ENCODE measurements around the gene RRAS2. TPM values are rescaled to one million over a fixed set of nuclear protein-coding genes. Genes with fewer than 3 reads are reported as not detected.

The RRAS2 gene
- total and polyA plus RNA-seq, 2 donors (not counting 3 experiments of a cell fraction or from before 2014, with no cell fraction given) = 30.1 to 80.5 TPM

- Histone ChIP-seq H3K9me3 (replicated peaks; ENCODE audit: control insufficient read depth, insufficient read depth, low read length) (no peaks in the 10 kb centered on the region), H3K79me2 (ENCODE audit: control insufficient read depth, insufficient read depth, low read length) (peaks cover 81% of the 10 kb centered on the region), H3K36me3 (ENCODE audit: control insufficient read depth in 2 of 2, extremely low read depth in 1 of 2, insufficient read depth in 2 of 2, low read length in 2 of 2) (no peaks in the 10 kb centered on the region), H4K20me1 (replicated peaks; ENCODE audit: control insufficient read depth, extremely low read depth, insufficient read depth, low read length) (no peaks in the 10 kb centered on the region), H3K9me1 (replicated peaks; ENCODE audit: control insufficient read depth, extremely low read depth, insufficient read depth, low read length) (no peaks in the 10 kb centered on the region), H3K27me3 (ENCODE audit: control insufficient read depth in 2 of 2, insufficient read depth in 2 of 2, low read length in 2 of 2) (no peaks in the 10 kb centered on the region), H3K4me3 (replicated peaks in 1 of 3; ENCODE audit: insufficient read depth in 1 of 3, low read depth in 1 of 3, low read length in 3 of 3) (peak overlapping the region in 1 of 3 experiments; percentile 42), H3K4me1 (ENCODE audit: control insufficient read depth, extremely low read depth, insufficient read depth, low read length) (peaks cover 83% of the 10 kb centered on the region), H2AFZ (ENCODE audit: low read depth, low read length) (no peak overlapping the region), H3K27ac (ENCODE audit: insufficient read depth, low read depth, low read length) (peak overlapping the region; percentile 61), H3K9ac (replicated peaks; ENCODE audit: extremely low read depth, insufficient read depth, low read length) (peak overlapping the region; percentile 29), H3K4me2 (ENCODE audit: insufficient read depth, low read length) (peak overlapping the region; percentile 85)
- dilution Hi-C loops (cut with MboI; ENCODE audit: extremely low pct_ligation_motif_present, low sequenced_read_pairs) = no loop called here
- CTCF ChIA-PET = interaction anchor here (0.6 to 6.3 kb wide), 2 partner anchors 15 to 132 kb away, joined by 3 to 44 read pairs; no protein-coding TSS in a partner anchor
- POLR2A ChIA-PET = no interaction called here
- TF ChIP-seq POLR2AphosphoS5 (IDR thresholded peaks at IDR 0.05; ENCODE audit: insufficient read depth, low read depth, low read length) = peak; percentile 27
- peak; percentile 33 for TF ChIP-seq FOS (IDR thresholded peaks at IDR 0.05; ENCODE audit: borderline replicate concordance, insufficient read depth, low read length)
- TF ChIP-seq POLR2A (IDR thresholded peaks at IDR 0.05; ENCODE audit: low read depth, low read length) = no peak
- peak; percentile 19 for TF ChIP-seq GATA2 (IDR thresholded peaks at IDR 0.05; ENCODE audit: insufficient read depth, insufficient read length, low read depth, low read length)
- intact Hi-C loops (cut with micrococcal nuclease) = loop anchor here (1.0 kb wide), 1 partner anchor 36 kb away; the partner anchor contains the start of gene RRAS2
- BruUV-seq (replicated peaks) = no TSS peak
- DNase-seq (ENCODE audit: low read depth, low spot score) (peak; percentile 75), FAIRE-seq (no peak)
These were observed 35.8 kb downstream of the RRAS2 start for GRCh38 chr11:14323118-14323676.

- H3K79me2 ChIP-seq (ENCODE audit: control insufficient read depth, insufficient read depth, low read length) = peaks cover 82% of the 10 kb centered on the region
- peak overlapping the region in 1 of 3 experiments; percentile 42 for H3K4me3 ChIP-seq (replicated peaks in 1 of 3; ENCODE audit: insufficient read depth in 1 of 3, low read depth in 1 of 3, low read length in 3 of 3)
- dilution Hi-C loops (cut with MboI; ENCODE audit: extremely low pct_ligation_motif_present, low sequenced_read_pairs) (no loop called here), intact Hi-C loops (cut with micrococcal nuclease) (loop anchor here (1.0 kb wide), 1 partner anchor 100 kb away; no protein-coding TSS in a partner anchor)
- H4K20me1 ChIP-seq (replicated peaks; ENCODE audit: control insufficient read depth, extremely low read depth, insufficient read depth, low read length) = no peaks in the 10 kb centered on the region
- peak overlapping the region; percentile 29 for H3K9ac ChIP-seq (replicated peaks; ENCODE audit: extremely low read depth, insufficient read depth, low read length)
- no peak overlapping the region for H2AFZ ChIP-seq (ENCODE audit: low read depth, low read length)
- TF ChIP-seq JUN (IDR thresholded peaks at IDR 0.05; ENCODE audit: borderline replicate concordance, insufficient read depth, insufficient read length, low read depth) (no peak), CTCF (IDR thresholded peaks at IDR 0.05; ENCODE audit: extremely low read depth in 1 of 2, insufficient read depth in 1 of 2, low read depth in 1 of 2, low read length in 2 of 2) (no peak), FOS (IDR thresholded peaks at IDR 0.05; ENCODE audit: borderline replicate concordance, insufficient read depth, low read length) (no peak), EZH2 (IDR thresholded peaks at IDR 0.05; ENCODE audit: borderline replicate concordance, low read depth, low read length, severe bottlenecking) (no peak), POLR2AphosphoS5 (IDR thresholded peaks at IDR 0.05; ENCODE audit: insufficient read depth, low read depth, low read length) (no peak), GATA2 (IDR thresholded peaks at IDR 0.05; ENCODE audit: insufficient read depth, insufficient read length, low read depth, low read length) (peak; percentile 62), POLR2A (IDR thresholded peaks at IDR 0.05; ENCODE audit: low read depth, low read length) (no peak)
- DNase-seq (ENCODE audit: low read depth, low spot score) (peak; percentile 78), FAIRE-seq (no peak)
- H3K9me1 ChIP-seq (replicated peaks; ENCODE audit: control insufficient read depth, extremely low read depth, insufficient read depth, low read length) = no peaks in the 10 kb centered on the region
- H3K27ac ChIP-seq (ENCODE audit: insufficient read depth, low read depth, low read length) = peak overlapping the region; percentile 61
- H3K36me3 ChIP-seq (ENCODE audit: control insufficient read depth in 2 of 2, extremely low read depth in 1 of 2, insufficient read depth in 2 of 2, low read length in 2 of 2) = no peaks in the 10 kb centered on the region
- H3K27me3 ChIP-seq (ENCODE audit: control insufficient read depth in 2 of 2, insufficient read depth in 2 of 2, low read length in 2 of 2) = no peaks in the 10 kb centered on the region
- H3K4me2 ChIP-seq (ENCODE audit: insufficient read depth, low read length) = peak overlapping the region; percentile 85
- no TSS peak for BruUV-seq (replicated peaks)
- peaks cover 85% of the 10 kb centered on the region for H3K4me1 ChIP-seq (ENCODE audit: control insufficient read depth, extremely low read depth, insufficient read depth, low read length)
- no peaks in the 10 kb centered on the region for H3K9me3 ChIP-seq (replicated peaks; ENCODE audit: control insufficient read depth, insufficient read depth, low read length)
- ChIA-PET POLR2A (interaction anchor here (0.7 kb wide), 1 partner anchor 13 kb away, joined by 3 read pairs; no protein-coding TSS in a partner anchor), CTCF (interaction anchor here (0.6 to 6.3 kb wide), 3 partner anchors 14 to 133 kb away, joined by 3 to 44 read pairs (median 8); no protein-coding TSS in a partner anchor)
These were observed 36.5 kb downstream of the RRAS2 start for GRCh38 chr11:14322510-14322909.

Data from endothelial cell of umbilical vein (primary cell).